GM06990 (cell line): ENCODE measurements around the gene NFKBIL1.

Experiments used
- DNase-seq: peaks from one replicate; pipeline ENCODE4 v3.0.0-alpha.2; 2011; ENCODE audit not compliant: insufficient read length; ENCODE audit errors: extremely low read depth
- H3K27me3 ChIP-seq: replicated peaks from 2 replicates; pipeline ENCODE4 v1.6.0; 2011; ENCODE audit warnings: low read length; ENCODE audit not compliant: control insufficient read depth, insufficient read depth
- H3K36me3 ChIP-seq: 2 replicates; pipeline ENCODE4 v1.5.1; 2011; ENCODE audit warnings: low read length; ENCODE audit not compliant: control insufficient read depth, insufficient read depth
- H3K4me3 ChIP-seq: replicated peaks from 2 replicates; pipeline ENCODE4 v1.5.1; 2011; ENCODE audit warnings: low read depth, mild to moderate bottlenecking, control low read depth, low read length
- TF ChIP-seq, protein P1 (sequence below): IDR thresholded peaks from 2 replicates; pipeline ENCODE4 v1.5.1; 2011; ENCODE audit warnings: low read length, control low read depth, mild to moderate bottlenecking, inconsistent platforms; ENCODE audit not compliant: insufficient read depth, poor library complexity, severe bottlenecking

Gene NFKBIL1

DNA sequence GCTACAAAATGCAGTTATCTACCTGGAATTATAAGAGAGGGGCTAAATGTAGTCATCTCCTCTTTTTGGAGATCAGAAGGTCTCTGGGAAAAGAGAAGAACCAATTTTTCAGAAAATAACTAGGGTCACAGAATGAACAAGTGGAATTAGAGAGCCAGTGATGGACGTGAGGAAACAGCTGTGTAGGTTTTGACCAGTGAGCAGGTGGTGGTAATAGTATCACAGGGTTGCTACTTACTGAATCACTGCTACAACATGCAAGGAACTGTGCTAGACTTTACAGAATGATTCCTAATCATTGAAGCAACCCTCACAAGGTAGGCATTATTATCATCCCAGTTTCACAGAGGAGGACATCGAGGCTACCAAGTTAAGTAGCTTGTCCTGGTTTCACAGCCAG lies 2.7 kb upstream of the NFKBIL1 start:
- DNase-seq, result no peak
- no peaks in the 10 kb centered on the region for H3K27me3 ChIP-seq
- H3K4me3 ChIP-seq, result no peak overlapping the region
- TF ChIP-seq, protein P1, sequence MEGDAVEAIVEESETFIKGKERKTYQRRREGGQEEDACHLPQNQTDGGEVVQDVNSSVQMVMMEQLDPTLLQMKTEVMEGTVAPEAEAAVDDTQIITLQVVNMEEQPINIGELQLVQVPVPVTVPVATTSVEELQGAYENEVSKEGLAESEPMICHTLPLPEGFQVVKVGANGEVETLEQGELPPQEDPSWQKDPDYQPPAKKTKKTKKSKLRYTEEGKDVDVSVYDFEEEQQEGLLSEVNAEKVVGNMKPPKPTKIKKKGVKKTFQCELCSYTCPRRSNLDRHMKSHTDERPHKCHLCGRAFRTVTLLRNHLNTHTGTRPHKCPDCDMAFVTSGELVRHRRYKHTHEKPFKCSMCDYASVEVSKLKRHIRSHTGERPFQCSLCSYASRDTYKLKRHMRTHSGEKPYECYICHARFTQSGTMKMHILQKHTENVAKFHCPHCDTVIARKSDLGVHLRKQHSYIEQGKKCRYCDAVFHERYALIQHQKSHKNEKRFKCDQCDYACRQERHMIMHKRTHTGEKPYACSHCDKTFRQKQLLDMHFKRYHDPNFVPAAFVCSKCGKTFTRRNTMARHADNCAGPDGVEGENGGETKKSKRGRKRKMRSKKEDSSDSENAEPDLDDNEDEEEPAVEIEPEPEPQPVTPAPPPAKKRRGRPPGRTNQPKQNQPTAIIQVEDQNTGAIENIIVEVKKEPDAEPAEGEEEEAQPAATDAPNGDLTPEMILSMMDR, result no peak
- peaks cover 6% of the 10 kb centered on the region for H3K36me3 ChIP-seq

DNA sequence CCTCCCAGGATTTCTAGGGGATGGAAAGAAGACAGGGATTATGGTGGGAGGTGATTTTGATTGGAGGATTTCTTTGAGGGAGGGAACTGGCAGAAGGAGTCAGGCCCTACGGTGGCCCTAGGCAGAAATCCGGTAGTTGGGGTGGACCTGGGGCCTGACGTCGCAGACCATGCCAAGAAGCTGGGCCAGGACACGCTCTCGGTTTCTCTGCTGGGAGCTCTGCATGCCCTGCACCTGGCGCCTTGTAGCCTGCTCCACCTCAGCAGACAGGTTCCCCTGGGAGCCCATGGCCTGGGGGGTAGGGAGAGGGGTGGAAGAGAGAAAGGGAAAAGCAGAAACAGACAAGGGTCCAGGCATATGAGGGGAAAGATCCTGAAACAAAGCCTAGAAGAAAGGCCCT lies 2.1 kb upstream of the NFKBIL1 start:
- no peak for DNase-seq
- no peaks in the 10 kb centered on the region for H3K36me3 ChIP-seq
- H3K4me3 ChIP-seq, result no peak overlapping the region
- TF ChIP-seq, protein P1, result no peak
- H3K27me3 ChIP-seq, result no peaks in the 10 kb centered on the region

DNA sequence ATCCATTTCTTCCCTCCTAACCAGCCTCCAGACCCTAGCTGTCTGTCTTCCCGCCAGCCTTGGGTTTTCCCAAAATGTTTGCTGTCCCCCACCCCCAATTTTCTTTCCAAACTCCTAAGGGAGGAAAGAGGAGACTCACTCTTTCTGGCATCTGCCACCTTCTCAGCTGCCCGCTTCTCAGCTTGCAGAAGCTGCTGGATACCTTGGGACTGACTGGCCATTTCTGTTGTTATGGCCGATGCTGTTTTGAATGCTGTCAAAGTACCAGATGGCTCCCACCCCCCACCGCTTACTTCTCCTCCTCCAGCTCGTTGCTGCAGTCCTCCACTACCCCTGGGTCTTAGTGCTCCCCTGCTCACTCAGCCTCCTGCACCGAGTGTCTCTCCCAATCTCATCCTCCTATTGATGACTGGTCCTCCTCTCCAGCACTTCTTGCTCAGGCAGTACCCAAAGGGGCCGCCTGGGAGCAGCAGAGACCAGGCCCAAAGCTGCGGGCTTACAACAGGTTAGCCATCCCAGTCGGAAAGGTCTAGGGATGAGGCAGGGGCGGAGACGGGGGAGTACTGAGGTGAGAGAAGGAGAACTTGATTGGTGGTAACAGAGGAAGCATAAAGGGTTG lies 960 bp upstream of the NFKBIL1 start, which contains the start of gene ATP6V1G2:
TSS of gene ATP6V1G2 (minus strand) at position 270 of the 619 bp plus-strand sequence. CDS start at position 221, 49 bp downstream.
- Histone ChIP-seq H3K27me3 (no peaks in the 10 kb centered on the region), H3K4me3 (peak within 1 kb of the TSS; percentile 53), H3K36me3 (no peaks in the 10 kb centered on the region)
- peak; percentile 85 for DNase-seq
- TF ChIP-seq, protein P1, result peak; percentile 97

DNA sequence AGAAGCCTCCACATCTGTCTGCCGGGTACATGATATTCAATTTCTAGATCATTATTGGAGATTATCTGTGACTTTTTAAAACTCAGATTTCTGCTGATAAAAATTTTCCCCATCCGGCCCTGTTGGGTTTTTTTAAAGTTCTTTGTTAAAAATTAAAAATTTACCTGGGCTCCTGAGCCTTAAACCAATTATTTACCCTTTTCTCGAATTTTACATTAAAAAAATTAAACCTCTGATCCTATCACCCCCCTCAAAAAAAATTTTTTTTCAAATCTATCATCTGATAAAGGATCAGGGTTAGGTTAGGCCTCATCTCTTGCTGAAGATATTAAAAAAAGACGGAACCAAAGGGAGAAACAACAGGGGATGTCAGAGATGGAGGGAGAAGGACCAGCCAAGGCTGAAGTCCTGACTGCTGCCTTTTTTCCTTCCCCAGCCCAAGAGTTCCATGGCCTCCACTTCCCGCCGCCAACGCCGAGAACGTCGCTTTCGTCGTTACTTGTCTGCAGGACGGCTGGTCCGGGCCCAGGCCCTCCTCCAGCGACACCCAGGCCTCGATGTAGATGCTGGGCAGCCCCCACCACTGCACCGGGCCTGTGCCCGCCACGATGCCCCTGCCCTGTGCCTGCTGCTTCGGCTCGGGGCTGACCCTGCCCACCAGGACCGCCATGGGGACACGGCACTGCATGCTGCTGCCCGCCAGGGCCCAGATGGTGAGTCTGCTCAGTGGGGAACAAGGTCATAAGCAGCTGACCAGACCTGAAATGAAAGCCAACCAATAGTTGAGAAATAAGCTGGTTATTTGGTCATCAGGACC lies 527 bp downstream of the NFKBIL1 start:
- TF ChIP-seq, protein P1, result no peak
- Histone ChIP-seq H3K4me3 (peak overlapping the region; percentile 53), H3K27me3 (no peaks in the 10 kb centered on the region), H3K36me3 (no peaks in the 10 kb centered on the region)
- no peak for DNase-seq

DNA sequence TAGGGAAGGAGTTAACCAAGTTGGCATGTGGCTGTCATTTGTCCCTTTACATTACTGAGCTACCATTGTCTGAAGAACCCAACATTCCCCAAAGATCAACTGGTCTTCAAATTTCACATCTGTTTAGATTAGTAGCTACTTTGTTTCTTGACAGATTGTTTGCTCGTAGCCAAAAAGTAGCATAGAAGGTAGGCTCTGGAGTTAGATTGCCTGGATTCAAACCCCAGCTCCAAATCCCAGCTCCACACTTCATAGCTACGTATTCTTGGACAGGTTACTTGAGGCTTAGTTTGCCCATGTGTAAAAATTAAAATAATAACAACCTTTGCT lies 1.1 kb downstream of the NFKBIL1 start:
- Histone ChIP-seq H3K4me3 (no peak overlapping the region; the same call in 1 of the 2 replicates), H3K27me3 (no peaks in the 10 kb centered on the region), H3K36me3 (no peaks in the 10 kb centered on the region)
- DNase-seq, result no peak
- TF ChIP-seq, protein P1, result no peak
